ENCODE measurements around the gene JPT1. TPM values are rescaled to one million over a fixed set of nuclear protein-coding genes. Genes with fewer than 3 reads are reported as not detected.
A peak's percentile ranks its signal among the peaks of the same experiment; 100 is the strongest.
"Not testable (repeated sequence)": the region's sequence is repeated elsewhere in the genome, so short reads cannot be mapped to it uniquely, and the experiment has no call there.

Gene JPT1
- total RNA-seq, 1 experiment from 2014 or later: 210 TPM

DNA sequence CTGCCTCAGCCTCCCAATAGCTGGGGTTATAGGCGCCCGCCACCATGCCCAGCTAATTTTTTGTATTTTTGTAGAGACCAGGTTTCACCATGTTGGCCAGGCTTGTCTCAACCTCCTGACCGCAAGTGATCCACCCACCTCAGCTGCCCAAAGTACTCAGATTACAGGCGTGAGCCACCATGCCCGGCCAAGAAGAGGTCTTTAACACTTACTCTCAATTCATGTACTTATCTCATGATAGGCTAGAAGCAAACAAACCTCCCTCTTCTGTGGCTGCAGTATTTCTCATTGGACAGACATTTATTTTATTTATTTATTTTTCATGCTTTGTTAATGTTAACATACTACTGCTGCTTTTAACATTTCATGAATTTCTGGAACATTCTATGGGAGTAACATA is 15.8 kb downstream of the JPT1 start:
- peaks cover 95% of the 10 kb centered on the region for H3K36me3 Mint-ChIP-seq (ENCODE audit: insufficient read depth, unreplicated experiment)
- no peaks in the 10 kb centered on the region for H3K9me3 ChIP-seq
- H3K27ac Mint-ChIP-seq (ENCODE audit: unreplicated experiment): no peak overlapping the region
- no peaks in the 10 kb centered on the region for H3K27me3 Mint-ChIP-seq (ENCODE audit: insufficient read depth, unreplicated experiment)
- CTCF ChIA-PET: no interaction called here
- no peak for DNase-seq
- no peak for TF ChIP-seq CTCF (IDR thresholded peaks at IDR 0.05; ENCODE audit: insufficient read depth in 1 of 2, low read depth in 1 of 2, low read length in 1 of 2, severe bottlenecking in 1 of 2, unreplicated experiment in 1 of 2)
- H3K4me1 Mint-ChIP-seq (ENCODE audit: low read depth, unreplicated experiment): no peaks in the 10 kb centered on the region
- POLR2A ChIA-PET: interaction anchor here (0.5 kb wide), 1 partner anchor 36 kb away, joined by 4 read pairs; no protein-coding TSS in a partner anchor
- H3K4me1 ChIP-seq: peaks cover 8% of the 10 kb centered on the region; the same call in 1 of the 2 replicates
- intact Hi-C loops (cut with micrococcal nuclease; ENCODE audit: unreplicated experiment): no loop called here
- H3K36me3 ChIP-seq (ENCODE audit: control insufficient read depth, insufficient read depth, low read length): peaks cover 2% of the 10 kb centered on the region; the same call in 1 of the 2 replicates
- no peaks in the 10 kb centered on the region for H3K27me3 ChIP-seq (replicated peaks; ENCODE audit: control insufficient read depth, insufficient read depth, low read length)
- no peak overlapping the region for H3K4me3 ChIP-seq (ENCODE audit: low read depth, low read length)
- H3K4me3 Mint-ChIP-seq (ENCODE audit: unreplicated experiment): no peak overlapping the region
- no TSS peak for BruUV-seq (replicated peaks)
- no peaks in the 10 kb centered on the region for H3K9me3 Mint-ChIP-seq (ENCODE audit: unreplicated experiment)

GRCh38 chr17:75137762-75138161 is 16.6 kb downstream of the JPT1 start:
- H3K36me3 Mint-ChIP-seq (ENCODE audit: insufficient read depth, unreplicated experiment): peaks cover 92% of the 10 kb centered on the region
- H3K4me3 Mint-ChIP-seq (ENCODE audit: unreplicated experiment); H3K36me3 ChIP-seq (ENCODE audit: control insufficient read depth, insufficient read depth, low read length); CTCF ChIA-PET; DNase-seq; H3K9me3 Mint-ChIP-seq (ENCODE audit: unreplicated experiment); H3K4me1 Mint-ChIP-seq (ENCODE audit: low read depth, unreplicated experiment); H3K27ac Mint-ChIP-seq (ENCODE audit: unreplicated experiment); H3K27me3 ChIP-seq (replicated peaks; ENCODE audit: control insufficient read depth, insufficient read depth, low read length); H3K27me3 Mint-ChIP-seq (ENCODE audit: insufficient read depth, unreplicated experiment); H3K4me1 ChIP-seq; H3K9me3 ChIP-seq; BruUV-seq (replicated peaks); H3K4me3 ChIP-seq (ENCODE audit: low read depth, low read length); POLR2A ChIA-PET; intact Hi-C loops (cut with micrococcal nuclease; ENCODE audit: unreplicated experiment): not testable (repeated sequence)

DNA sequence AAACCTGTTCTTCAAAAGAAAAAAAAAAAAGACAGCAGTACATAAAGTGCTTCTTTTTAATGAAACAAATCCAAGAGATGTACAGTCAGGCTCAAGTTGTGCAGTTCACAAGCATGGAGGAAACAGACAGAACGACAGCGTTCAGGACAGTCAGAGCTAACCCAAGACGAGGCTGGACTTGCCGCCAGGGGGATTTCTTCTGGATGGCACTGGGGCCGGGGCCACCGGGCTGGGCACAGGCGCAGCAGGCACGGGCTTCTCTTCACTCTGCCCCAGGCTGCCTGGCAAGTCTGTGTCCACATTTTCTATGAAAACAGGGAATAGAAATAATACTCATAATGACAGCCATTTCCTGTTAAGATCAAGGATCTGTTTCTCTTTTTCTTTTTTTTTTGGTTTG is 18.4 kb downstream of the JPT1 start:
- CTCF ChIA-PET: interaction anchor here (0.7 to 1.2 kb wide), 2 partner anchors 19 to 22 kb away, joined by 3 to 5 read pairs; partner anchors contain the start of gene JPT1
- Mint-ChIP-seq H3K4me3 (ENCODE audit: unreplicated experiment) (no peak overlapping the region), H3K4me1 (ENCODE audit: low read depth, unreplicated experiment) (no peaks in the 10 kb centered on the region), H3K9me3 (ENCODE audit: unreplicated experiment) (no peaks in the 10 kb centered on the region), H3K27ac (ENCODE audit: unreplicated experiment) (no peak overlapping the region), H3K27me3 (ENCODE audit: insufficient read depth, unreplicated experiment) (no peaks in the 10 kb centered on the region), H3K36me3 (ENCODE audit: insufficient read depth, unreplicated experiment) (peaks cover 90% of the 10 kb centered on the region)
- POLR2A ChIA-PET: no interaction called here
- no peak for TF ChIP-seq CTCF (IDR thresholded peaks at IDR 0.05; ENCODE audit: insufficient read depth in 1 of 2, low read depth in 1 of 2, low read length in 1 of 2, severe bottlenecking in 1 of 2, unreplicated experiment in 1 of 2)
- no peak overlapping the region for H3K4me3 ChIP-seq (ENCODE audit: low read depth, low read length)
- BruUV-seq (replicated peaks): no TSS peak
- H3K4me1 ChIP-seq: peaks cover 13% of the 10 kb centered on the region
- H3K27me3 ChIP-seq (replicated peaks; ENCODE audit: control insufficient read depth, insufficient read depth, low read length): no peaks in the 10 kb centered on the region
- no peak for DNase-seq
- peaks cover 2% of the 10 kb centered on the region; the same call in 1 of the 2 replicates for H3K36me3 ChIP-seq (ENCODE audit: control insufficient read depth, insufficient read depth, low read length)
- intact Hi-C loops (cut with micrococcal nuclease; ENCODE audit: unreplicated experiment): no loop called here
- H3K9me3 ChIP-seq: no peaks in the 10 kb centered on the region

DNA sequence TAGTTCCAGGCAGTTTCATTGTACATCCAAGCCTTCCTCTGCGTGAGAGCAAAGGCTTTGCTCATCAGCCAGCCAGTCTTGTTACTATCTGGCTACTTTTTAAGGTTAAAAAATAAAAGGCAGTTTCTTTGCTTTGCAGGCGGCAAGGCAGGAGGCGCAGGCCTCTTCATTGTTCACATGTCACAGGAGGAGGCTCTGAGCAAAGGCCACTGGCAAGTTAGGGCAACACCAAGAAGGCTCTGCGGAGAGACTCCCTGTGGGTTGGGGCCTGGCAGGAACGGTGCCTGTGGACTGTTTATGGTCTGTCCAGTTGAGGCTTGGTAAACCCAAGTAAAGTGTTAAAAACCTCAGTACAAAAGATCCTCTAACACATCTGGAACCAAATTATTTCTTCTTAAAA is 18.9 kb downstream of the JPT1 start:
- no peaks in the 10 kb centered on the region for H3K9me3 ChIP-seq
- no peak for TF ChIP-seq CTCF (IDR thresholded peaks at IDR 0.05; ENCODE audit: insufficient read depth in 1 of 2, low read depth in 1 of 2, low read length in 1 of 2, severe bottlenecking in 1 of 2, unreplicated experiment in 1 of 2)
- H3K4me1 Mint-ChIP-seq (ENCODE audit: low read depth, unreplicated experiment): peaks cover 4% of the 10 kb centered on the region
- peaks cover 16% of the 10 kb centered on the region for H3K4me1 ChIP-seq
- H3K4me3 ChIP-seq (ENCODE audit: low read depth, low read length): no peak overlapping the region
- H3K27me3 Mint-ChIP-seq (ENCODE audit: insufficient read depth, unreplicated experiment): no peaks in the 10 kb centered on the region
- no peaks in the 10 kb centered on the region for H3K9me3 Mint-ChIP-seq (ENCODE audit: unreplicated experiment)
- peaks cover 90% of the 10 kb centered on the region for H3K36me3 Mint-ChIP-seq (ENCODE audit: insufficient read depth, unreplicated experiment)
- no peaks in the 10 kb centered on the region for H3K27me3 ChIP-seq (replicated peaks; ENCODE audit: control insufficient read depth, insufficient read depth, low read length)
- intact Hi-C loops (cut with micrococcal nuclease; ENCODE audit: unreplicated experiment): no loop called here
- ChIA-PET POLR2A (no interaction called here), CTCF (interaction anchor here (0.7 to 1.2 kb wide), 2 partner anchors 19 to 21 kb away, joined by 3 to 5 read pairs; partner anchors contain the start of gene JPT1)
- peaks cover 2% of the 10 kb centered on the region; the same call in 1 of the 2 replicates for H3K36me3 ChIP-seq (ENCODE audit: control insufficient read depth, insufficient read depth, low read length)
- H3K27ac Mint-ChIP-seq (ENCODE audit: unreplicated experiment): peak overlapping the region; percentile 41
- BruUV-seq (replicated peaks): no TSS peak
- no peak overlapping the region for H3K4me3 Mint-ChIP-seq (ENCODE audit: unreplicated experiment)
- DNase-seq: no peak

DNA sequence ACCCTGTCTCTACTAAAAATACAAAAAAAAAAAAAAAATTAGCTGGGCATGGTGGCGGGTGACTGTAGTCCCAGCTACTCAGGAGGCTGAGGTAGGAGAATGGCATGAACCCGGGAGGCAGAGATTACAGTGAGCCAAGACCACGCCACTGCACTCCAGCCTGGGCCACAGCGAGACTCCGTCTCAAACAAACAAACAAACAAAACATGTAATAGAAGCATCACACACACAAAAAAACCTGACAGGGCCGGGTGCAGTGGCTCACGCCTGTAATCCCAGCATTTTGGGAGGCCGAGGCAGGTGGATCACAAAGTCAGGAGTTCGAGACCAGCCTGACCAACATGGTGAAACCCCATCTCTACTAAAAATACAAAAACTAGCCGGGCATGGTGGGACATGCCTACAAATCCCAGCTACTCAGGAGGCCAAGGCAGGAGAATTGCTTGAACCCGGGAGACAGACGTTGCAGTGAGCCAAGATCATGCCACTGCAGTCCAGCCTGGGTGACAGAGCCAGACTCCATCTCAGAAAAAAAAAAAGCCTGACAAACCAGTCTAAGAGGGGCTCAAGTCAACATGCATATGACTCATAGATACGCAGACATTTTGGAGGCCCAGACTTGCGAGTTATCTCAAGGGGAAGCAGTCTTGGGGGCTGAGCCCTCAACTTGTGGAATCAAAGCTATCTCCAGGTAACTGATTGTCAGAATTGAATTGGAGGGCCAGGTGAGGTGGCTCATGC is 20.5 kb downstream of the JPT1 start:
- H3K4me1 ChIP-seq: peaks cover 19% of the 10 kb centered on the region
- intact Hi-C loops (cut with micrococcal nuclease; ENCODE audit: unreplicated experiment): loop anchor here (5.0 kb wide), 1 partner anchor 69 kb away; no protein-coding TSS in a partner anchor
- not testable (repeated sequence) for H3K4me3 ChIP-seq (ENCODE audit: low read depth, low read length); H3K4me3 Mint-ChIP-seq (ENCODE audit: unreplicated experiment); BruUV-seq (replicated peaks); H3K36me3 ChIP-seq (ENCODE audit: control insufficient read depth, insufficient read depth, low read length); H3K27me3 Mint-ChIP-seq (ENCODE audit: insufficient read depth, unreplicated experiment); H3K4me1 Mint-ChIP-seq (ENCODE audit: low read depth, unreplicated experiment); H3K9me3 ChIP-seq; H3K27me3 ChIP-seq (replicated peaks; ENCODE audit: control insufficient read depth, insufficient read depth, low read length); H3K9me3 Mint-ChIP-seq (ENCODE audit: unreplicated experiment)
- Mint-ChIP-seq H3K27ac (ENCODE audit: unreplicated experiment) (peak overlapping the region; percentile 41), H3K36me3 (ENCODE audit: insufficient read depth, unreplicated experiment) (peaks cover 88% of the 10 kb centered on the region)
- ChIA-PET POLR2A (interaction anchor here (0.6 to 0.7 kb wide), 2 partner anchors 42 to 47 kb away, joined by 3 to 6 read pairs; no protein-coding TSS in a partner anchor), CTCF (interaction anchor here (0.6 kb wide), 2 partner anchors 58 to 202 kb away, joined by 3 to 5 read pairs; no protein-coding TSS in a partner anchor)
- DNase-seq: peak; percentile 35 to 60

Data from Caco-2 (cell line).